Peyer's patch (tissue), 4 donors: ENCODE data around the gene HYDIN.

Experiments used
- CTCF ChIP-seq, 6 experiments: fragments of 450-650 bp in 4 of 6; fragments of 200-600 bp in 2 of 6; sonication (generic) in 1 of 6; IDR thresholded peaks; one replicate each; pipeline ENCODE4 v1.5.1; 2017 to 2019; ENCODE audit warnings: antibody characterized with exemption in 6 of 6, mild to moderate bottlenecking in 3 of 6, moderate library complexity in 1 of 6
- POLR2A ChIP-seq, 2 donors: fragments of 450-650 bp; IDR thresholded peaks; one replicate each; pipeline ENCODE4 v1.5.1; 2017; ENCODE audit warnings: antibody characterized with exemption in 2 of 2, mild to moderate bottlenecking in 2 of 2, moderate library complexity in 2 of 2

- no peak for TF ChIP-seq CTCF (IDR thresholded peaks at IDR 0.05)
- TF ChIP-seq POLR2A (IDR thresholded peaks at IDR 0.05): no peak
Measured at GRCh38 chr16:71247478-71247877, 17.0 kb upstream of the HYDIN start.
